Measurements from ENCODE around the gene RABGAP1L.
"Not testable (repeated sequence)": the region's sequence is repeated elsewhere in the genome, so short reads cannot be mapped to it uniquely, and the experiment has no call there.

The RABGAP1L gene

GRCh38 chr1:174232761-174233160, 73.4 kb downstream of the RABGAP1L start:
- DNase-seq (ENCODE audit: low read depth in 1 of 2, low spot score in 1 of 2) = no peak

- DNase-seq (ENCODE audit: low read depth in 1 of 2, low spot score in 1 of 2) = not testable (repeated sequence)
These were observed 79.7 kb downstream of the RABGAP1L start for GRCh38 chr1:174238845-174239501.

- no peak for DNase-seq (ENCODE audit: low read depth in 1 of 2, low spot score in 1 of 2)
These were observed 80.2 kb downstream of the RABGAP1L start for GRCh38 chr1:174239541-174239940.

- DNase-seq (ENCODE audit: low read depth in 1 of 2, low spot score in 1 of 2) = no peak
These were observed 83.5 kb downstream of the RABGAP1L start for GRCh38 chr1:174242856-174243255.

GRCh38 chr1:174243451-174244000, 84.2 kb downstream of the RABGAP1L start:
- DNase-seq (ENCODE audit: low read depth in 1 of 2, low spot score in 1 of 2) = no peak

- DNase-seq (ENCODE audit: low read depth in 1 of 2, low spot score in 1 of 2) = no peak
These were observed 84.7 kb downstream of the RABGAP1L start for GRCh38 chr1:174244017-174244416.

GRCh38 chr1:174247472-174247871, 88.2 kb downstream of the RABGAP1L start:
- DNase-seq (ENCODE audit: low read depth in 1 of 2, low spot score in 1 of 2) = no peak

GRCh38 chr1:174248041-174248440, 88.7 kb downstream of the RABGAP1L start:
- no peak for DNase-seq (ENCODE audit: low read depth in 1 of 2, low spot score in 1 of 2)

GRCh38 chr1:174256386-174256785, 97.1 kb downstream of the RABGAP1L start:
- DNase-seq (ENCODE audit: low read depth in 1 of 2, low spot score in 1 of 2) = not testable (repeated sequence)

- peak in 1 of 2 donors; percentile 25 for DNase-seq (ENCODE audit: low read depth in 1 of 2, low spot score in 1 of 2)
These were observed 98.8 kb downstream of the RABGAP1L start for GRCh38 chr1:174258148-174258550.

GRCh38 chr1:174262349-174263241, 103.3 kb downstream of the RABGAP1L start:
- DNase-seq (ENCODE audit: low read depth in 1 of 2, low spot score in 1 of 2) = no peak

GRCh38 chr1:174265282-174265681, 106.0 kb downstream of the RABGAP1L start:
- no peak for DNase-seq (ENCODE audit: low read depth in 1 of 2, low spot score in 1 of 2)

GRCh38 chr1:174266476-174266875, 107.2 kb downstream of the RABGAP1L start:
- no peak for DNase-seq (ENCODE audit: low read depth in 1 of 2, low spot score in 1 of 2)

GRCh38 chr1:174266991-174267612, 107.8 kb downstream of the RABGAP1L start:
- no peak for DNase-seq (ENCODE audit: low read depth in 1 of 2, low spot score in 1 of 2)

GRCh38 chr1:174269989-174270651, 110.8 kb downstream of the RABGAP1L start:
- DNase-seq (ENCODE audit: low read depth in 1 of 2, low spot score in 1 of 2) = no peak

- no peak for DNase-seq (ENCODE audit: low read depth in 1 of 2, low spot score in 1 of 2)
These were observed 113.9 kb downstream of the RABGAP1L start for GRCh38 chr1:174273190-174273589.

- no peak for DNase-seq (ENCODE audit: low read depth in 1 of 2, low spot score in 1 of 2)
These were observed 114.5 kb downstream of the RABGAP1L start for GRCh38 chr1:174273776-174274175.

- DNase-seq (ENCODE audit: low read depth in 1 of 2, low spot score in 1 of 2) = no peak
These were observed 115.1 kb downstream of the RABGAP1L start for GRCh38 chr1:174274452-174274851.

GRCh38 chr1:174274884-174275283, 115.6 kb downstream of the RABGAP1L start:
- no peak for DNase-seq (ENCODE audit: low read depth in 1 of 2, low spot score in 1 of 2)

- no peak for DNase-seq (ENCODE audit: low read depth in 1 of 2, low spot score in 1 of 2)
These were observed 116.8 kb downstream of the RABGAP1L start for GRCh38 chr1:174276087-174276486.

GRCh38 chr1:174284052-174284451, 124.7 kb downstream of the RABGAP1L start:
- DNase-seq (ENCODE audit: low read depth in 1 of 2, low spot score in 1 of 2) = no peak

Measured in activated CD4-positive, alpha-beta T cell treated with anti-CD3 and anti-CD28 coated beads, Interleukin-2, amount 50 U/mL, for 24 hours (primary cell).